Measurements from ENCODE around the gene SHB. TPM values are rescaled to one million over a fixed set of nuclear protein-coding genes. Genes with fewer than 3 reads are reported as not detected.

Gene SHB
- total RNA-seq, 1 experiment from 2014 or later, result 23.8 TPM

DNA sequence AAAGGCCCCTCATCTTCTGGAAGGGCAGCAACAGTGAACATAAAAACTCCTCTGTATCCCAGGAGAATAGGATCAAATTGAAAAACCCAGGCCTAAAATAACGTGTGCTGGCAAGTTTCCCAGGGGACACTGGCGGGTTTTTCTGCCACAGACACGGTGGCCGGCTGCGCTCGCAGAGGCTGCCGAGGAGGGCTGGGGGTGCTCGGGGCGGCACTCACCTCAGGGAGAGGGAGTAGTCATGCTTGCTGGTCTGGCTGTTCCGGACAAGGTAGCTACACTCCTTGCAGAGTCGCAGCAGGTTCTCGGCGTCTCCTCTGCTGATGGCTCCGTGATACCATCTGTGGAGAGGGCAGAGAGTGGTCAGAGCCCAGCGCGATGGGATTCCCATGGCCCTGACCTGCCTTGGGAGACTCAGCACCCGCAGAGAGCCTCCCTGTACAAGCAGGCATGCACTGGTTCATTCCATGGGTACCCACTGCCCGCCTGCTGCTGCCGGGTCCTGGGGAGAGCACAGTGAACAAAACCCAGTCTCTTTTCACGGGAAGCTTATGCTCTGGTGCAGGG lies 120.5 kb downstream of the SHB start:
- CTCF ChIA-PET, result interaction anchor here (0.7 kb wide), 1 partner anchor 94 kb away, joined by 3 read pairs; no protein-coding TSS in a partner anchor
- Histone ChIP-seq H3K27ac (no peak overlapping the region), H4K20me1 (ENCODE audit: insufficient read depth) (peaks cover 26% of the 10 kb centered on the region), H2AFZ (no peak overlapping the region), H3K79me2 (ENCODE audit: low read depth) (peaks cover 32% of the 10 kb centered on the region), H3K4me3 (no peak overlapping the region), H3K27me3 (ENCODE audit: insufficient read depth, low read depth) (no peaks in the 10 kb centered on the region), H3K4me2 (no peak overlapping the region), H3K36me3 (ENCODE audit: low read depth) (peaks cover 7% of the 10 kb centered on the region; the same call in 1 of the 2 replicates), H3K9me3 (ENCODE audit: insufficient read depth, low read depth) (no peaks in the 10 kb centered on the region), H3F3A (ENCODE audit: insufficient read depth, low read depth) (peaks cover 28% of the 10 kb centered on the region), H3K9me2 (ENCODE audit: insufficient read depth) (no peaks in the 10 kb centered on the region), H3K4me1 (replicated peaks; ENCODE audit: insufficient read depth) (peaks cover 42% of the 10 kb centered on the region)
- TF ChIP-seq CTCF (conservative IDR thresholded peaks at IDR 0.05) (no peak), EZH2 (IDR thresholded peaks at IDR 0.05; ENCODE audit: low read depth) (no peak)
- no peak for DNase-seq
- intact Hi-C loops (cut with micrococcal nuclease; ENCODE audit: unreplicated experiment), result no loop called here
- BruUV-seq (replicated peaks), result no TSS peak
- POLR2A ChIA-PET (ENCODE audit: unreplicated experiment), result no interaction called here

- Histone ChIP-seq H3K4me1 (replicated peaks; ENCODE audit: insufficient read depth) (peaks cover 42% of the 10 kb centered on the region), H3K27me3 (ENCODE audit: insufficient read depth, low read depth) (no peaks in the 10 kb centered on the region), H3K4me2 (no peak overlapping the region), H3K9me2 (ENCODE audit: insufficient read depth) (no peaks in the 10 kb centered on the region), H3K27ac (no peak overlapping the region), H3K79me2 (ENCODE audit: low read depth) (peaks cover 26% of the 10 kb centered on the region), H2AFZ (no peak overlapping the region), H3F3A (ENCODE audit: insufficient read depth, low read depth) (peaks cover 29% of the 10 kb centered on the region), H3K9me3 (ENCODE audit: insufficient read depth, low read depth) (no peaks in the 10 kb centered on the region), H3K36me3 (ENCODE audit: low read depth) (peaks cover 7% of the 10 kb centered on the region; the same call in 1 of the 2 replicates), H3K4me3 (no peak overlapping the region), H4K20me1 (ENCODE audit: insufficient read depth) (peaks cover 31% of the 10 kb centered on the region)
- POLR2A ChIA-PET (ENCODE audit: unreplicated experiment), result no interaction called here
- CTCF ChIA-PET, result no interaction called here
- no peak for DNase-seq
- intact Hi-C loops (cut with micrococcal nuclease; ENCODE audit: unreplicated experiment), result no loop called here
- BruUV-seq (replicated peaks), result no TSS peak
- no peak for TF ChIP-seq EZH2 (IDR thresholded peaks at IDR 0.05; ENCODE audit: low read depth)
- TF ChIP-seq CTCF (conservative IDR thresholded peaks at IDR 0.05), result no peak
Measured at GRCh38 chr9:37947977-37948376, 121.0 kb downstream of the SHB start.

GRCh38 chr9:37947471-37947870 lies 121.6 kb downstream of the SHB start:
- H4K20me1 ChIP-seq (ENCODE audit: insufficient read depth), result peaks cover 31% of the 10 kb centered on the region
- H3K9me2 ChIP-seq (ENCODE audit: insufficient read depth), result no peaks in the 10 kb centered on the region
- peaks cover 45% of the 10 kb centered on the region for H3K4me1 ChIP-seq (replicated peaks; ENCODE audit: insufficient read depth)
- BruUV-seq (replicated peaks), result no TSS peak
- intact Hi-C loops (cut with micrococcal nuclease; ENCODE audit: unreplicated experiment), result no loop called here
- POLR2A ChIA-PET (ENCODE audit: unreplicated experiment), result no interaction called here
- H3K4me2 ChIP-seq, result no peak overlapping the region
- H2AFZ ChIP-seq, result no peak overlapping the region
- no peak overlapping the region for H3K4me3 ChIP-seq
- peaks cover 7% of the 10 kb centered on the region; the same call in 1 of the 2 replicates for H3K36me3 ChIP-seq (ENCODE audit: low read depth)
- H3K9me3 ChIP-seq (ENCODE audit: insufficient read depth, low read depth), result no peaks in the 10 kb centered on the region
- H3F3A ChIP-seq (ENCODE audit: insufficient read depth, low read depth), result peaks cover 34% of the 10 kb centered on the region
- no peaks in the 10 kb centered on the region for H3K27me3 ChIP-seq (ENCODE audit: insufficient read depth, low read depth)
- peaks cover 24% of the 10 kb centered on the region for H3K79me2 ChIP-seq (ENCODE audit: low read depth)
- TF ChIP-seq CTCF (conservative IDR thresholded peaks at IDR 0.05), result no peak
- TF ChIP-seq EZH2 (IDR thresholded peaks at IDR 0.05; ENCODE audit: low read depth), result no peak
- H3K27ac ChIP-seq, result no peak overlapping the region
- no peak for DNase-seq
- CTCF ChIA-PET, result no interaction called here
